ENCODE data around the gene PRKCQ.

The PRKCQ gene

DNA sequence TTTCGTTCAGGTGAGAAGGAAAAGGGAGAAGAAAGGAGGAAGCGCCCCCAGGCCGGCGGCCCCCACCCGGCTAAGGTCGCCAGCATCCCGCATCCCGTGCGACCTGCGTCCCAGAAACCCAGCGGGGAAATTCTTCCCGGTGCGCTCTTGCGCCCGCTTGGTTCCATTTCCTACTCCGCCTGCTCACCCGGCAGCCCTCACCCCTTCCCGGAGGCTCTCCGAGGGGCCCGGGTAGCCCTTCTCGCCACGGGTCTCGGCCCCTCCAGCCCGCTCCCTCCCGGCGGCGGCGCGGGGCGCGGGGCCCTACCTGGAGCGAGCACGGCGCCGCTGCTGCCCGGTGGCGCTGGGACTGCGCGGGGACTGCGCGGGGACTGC is at the start of gene PRKCQ:
TSS of gene PRKCQ (minus strand) at position 373 of the 375 bp plus-strand sequence. CDS start 65,141 bp downstream, outside the sequence.
- DNase-seq, result no peak

DNA sequence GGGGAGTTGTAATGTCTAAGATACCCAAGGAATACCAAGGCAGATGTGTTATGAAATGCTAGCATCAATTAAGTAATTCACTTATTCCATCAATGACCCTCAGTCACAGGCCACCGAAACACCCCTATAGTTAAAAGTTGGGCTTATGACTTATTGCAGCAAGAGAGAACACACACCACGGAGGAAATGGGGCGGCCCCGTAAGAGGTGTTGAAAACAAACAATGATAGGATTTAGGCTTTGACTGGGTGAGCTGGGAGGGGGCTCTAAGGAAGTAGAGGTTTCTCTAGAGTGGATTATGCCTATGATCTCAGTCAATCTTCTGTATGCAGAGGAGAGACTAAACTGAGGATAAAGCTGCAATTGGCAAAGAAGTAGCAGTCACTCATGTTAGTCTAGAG is 45.4 kb upstream of the PRKCQ start:
- no peak for DNase-seq

DNA sequence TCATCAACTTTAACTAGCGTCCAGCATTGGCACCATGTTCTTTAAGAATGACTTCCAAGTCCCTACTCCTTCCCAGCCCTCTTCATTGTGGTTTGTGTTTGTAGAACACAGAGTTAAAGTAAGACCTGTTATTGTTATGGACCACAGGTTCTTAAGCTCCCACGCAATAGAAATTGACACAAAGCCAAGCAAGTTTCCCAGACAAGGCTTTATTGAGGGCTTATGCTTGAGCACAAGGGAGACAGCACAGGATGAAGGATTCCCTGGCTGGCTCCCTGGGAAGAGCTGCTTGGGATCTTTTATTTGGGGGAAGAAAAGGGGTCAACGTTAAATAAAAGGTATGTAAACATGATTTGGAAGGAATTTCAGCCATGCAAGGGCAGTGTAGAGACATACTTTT is 44.3 kb upstream of the PRKCQ start:
- no peak for DNase-seq

DNA sequence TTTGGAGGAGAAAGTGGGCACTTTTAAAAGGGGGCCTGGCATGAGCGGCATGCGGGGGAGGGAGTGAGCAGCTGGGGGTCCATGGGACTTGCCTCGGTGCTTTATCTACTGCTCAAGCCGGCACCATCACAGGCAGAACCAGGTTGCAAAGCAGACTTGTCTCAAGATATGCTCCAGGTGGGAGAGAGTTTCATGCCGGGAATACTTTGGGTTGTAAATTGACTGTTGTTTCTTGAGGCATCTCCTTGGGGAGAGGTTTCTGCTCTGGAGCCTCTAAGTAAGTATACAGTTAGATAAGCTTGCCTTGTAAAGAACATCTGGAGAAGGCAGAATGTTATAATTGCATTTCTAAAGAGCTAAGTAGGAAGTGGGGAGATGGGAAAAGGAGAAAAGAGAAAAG is 42.8 kb upstream of the PRKCQ start:
- no peak for DNase-seq

DNA sequence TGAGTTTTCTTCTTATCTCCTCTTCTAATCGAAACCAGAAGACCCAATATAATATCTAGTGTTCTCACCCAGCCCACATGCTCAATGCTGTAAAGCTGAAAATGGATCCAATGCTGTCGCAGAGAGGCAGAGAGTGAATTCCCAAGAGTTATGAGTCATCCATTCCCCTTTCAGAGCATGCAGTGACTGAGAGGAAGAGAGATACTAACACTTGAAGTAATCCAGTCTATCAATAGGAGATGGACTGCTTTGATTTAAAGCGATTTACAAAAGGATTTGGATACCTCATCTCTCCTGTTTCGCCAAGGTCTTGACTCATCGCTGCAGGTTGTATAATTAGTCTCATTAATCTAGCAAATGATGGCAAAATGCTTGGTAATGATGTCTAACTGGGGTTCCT is 41.5 kb upstream of the PRKCQ start:
- DNase-seq, result no peak

DNA sequence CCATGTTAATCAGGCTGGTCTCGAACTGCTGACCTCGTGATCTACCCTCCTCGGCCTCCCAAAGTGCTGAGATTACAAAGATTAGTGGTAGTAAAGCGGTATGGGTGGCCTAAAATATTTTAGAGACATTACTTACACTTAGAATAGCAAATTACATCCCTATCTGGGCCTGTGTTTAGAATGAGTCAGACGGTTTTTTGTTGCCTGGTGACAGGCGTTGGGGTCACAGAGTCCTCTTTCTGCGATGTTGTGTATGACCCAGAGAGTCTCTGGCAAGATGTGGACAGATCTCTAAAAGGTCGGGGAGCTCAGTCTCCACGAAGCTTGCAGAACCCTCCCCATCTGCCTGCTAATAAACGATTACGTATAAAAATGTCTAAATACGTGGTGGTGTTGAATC is 39.6 kb upstream of the PRKCQ start:
- no peak for DNase-seq

DNA sequence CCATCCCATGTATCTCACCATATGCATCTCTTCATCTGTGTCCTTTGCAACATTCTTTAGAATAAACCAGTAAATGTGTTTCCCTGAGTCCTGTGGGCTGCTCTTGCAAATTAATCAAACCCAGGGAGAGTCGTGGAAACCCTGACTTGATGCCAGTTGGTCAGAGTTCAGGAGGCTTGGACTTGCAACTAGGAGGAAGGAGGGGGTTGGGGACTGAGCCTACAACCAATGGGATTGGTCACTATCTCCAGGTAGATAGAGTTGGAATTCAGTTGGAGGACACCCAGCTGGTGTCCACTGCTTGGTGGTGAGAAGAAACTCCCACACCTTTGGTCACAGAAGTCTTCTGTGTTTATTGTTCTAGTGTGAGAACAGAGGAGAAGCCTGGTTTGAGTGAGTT is 38.3 kb upstream of the PRKCQ start:
- no peak for DNase-seq

DNA sequence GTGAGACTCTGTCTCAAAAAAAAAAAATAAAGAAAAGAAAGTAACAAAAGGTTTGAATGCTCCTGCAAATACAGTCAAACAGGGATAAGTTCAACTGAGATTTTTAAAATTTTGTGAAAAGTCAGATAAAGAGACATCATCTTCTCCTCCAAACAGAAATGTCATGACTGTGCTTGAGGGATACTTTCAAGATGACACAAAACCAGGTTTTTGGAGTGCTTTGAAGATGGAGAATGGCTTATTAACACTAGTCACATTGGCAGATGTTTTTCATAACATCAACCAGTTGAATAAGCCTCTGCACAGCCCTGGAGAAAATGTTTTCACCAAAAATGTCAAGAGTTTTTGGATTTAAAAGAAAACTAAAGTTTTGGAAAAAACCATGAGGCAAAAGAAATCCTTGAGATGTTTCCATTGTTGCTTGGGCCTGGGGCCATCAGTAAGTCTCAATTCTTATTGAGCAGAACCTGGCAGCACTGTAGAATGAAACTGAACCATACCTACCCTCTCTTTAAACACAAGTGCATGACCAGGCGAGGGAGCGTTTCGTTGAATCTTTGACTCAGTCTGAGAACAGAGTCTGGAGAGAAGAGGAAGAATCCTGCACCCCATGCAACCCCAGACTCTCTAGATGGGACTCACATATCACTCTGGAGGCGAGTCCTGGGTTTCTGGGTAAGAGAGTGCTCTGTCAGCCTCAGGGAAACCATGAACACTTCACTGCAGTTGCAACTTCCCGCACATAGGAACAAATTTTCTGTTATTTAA is 37.4 kb upstream of the PRKCQ start:
- DNase-seq, result no peak

DNA sequence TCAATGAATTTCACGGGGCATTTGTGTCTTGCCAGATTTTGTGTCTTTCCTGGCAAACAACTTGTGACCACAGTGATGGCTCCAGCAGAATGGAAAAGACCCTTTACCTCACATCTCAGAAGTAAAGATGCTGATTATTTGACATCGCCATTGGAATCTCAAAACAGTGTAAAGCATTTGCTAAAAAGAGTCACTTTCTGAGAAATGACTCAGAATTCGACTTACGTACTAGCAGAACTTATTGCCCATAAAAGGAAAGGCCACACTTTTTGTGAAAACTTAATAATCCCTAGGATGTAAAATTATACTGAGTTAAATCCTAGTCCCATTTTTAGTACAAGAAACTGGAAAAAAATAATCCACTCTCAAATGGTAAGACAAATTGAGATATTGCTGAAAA is 35.9 kb upstream of the PRKCQ start:
- no peak for DNase-seq

DNA sequence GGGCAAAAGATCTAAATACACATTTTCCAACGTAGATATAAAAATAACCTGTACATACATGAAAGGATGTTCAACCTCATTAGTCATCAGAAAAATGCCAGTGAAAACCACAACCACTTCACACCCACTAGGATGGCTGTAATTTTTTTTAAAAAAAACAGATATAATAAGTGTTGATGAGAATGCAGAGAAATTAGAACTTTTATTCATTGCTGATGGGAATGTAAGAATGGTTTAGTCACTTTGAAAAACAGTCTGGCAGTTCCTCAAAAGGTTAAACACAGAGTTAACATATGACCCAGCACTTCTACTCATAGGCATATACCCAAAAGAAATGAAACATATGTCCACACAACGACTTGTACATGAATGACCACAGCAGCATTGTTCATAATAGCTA is 32.3 kb upstream of the PRKCQ start:
- DNase-seq, result no peak

DNA sequence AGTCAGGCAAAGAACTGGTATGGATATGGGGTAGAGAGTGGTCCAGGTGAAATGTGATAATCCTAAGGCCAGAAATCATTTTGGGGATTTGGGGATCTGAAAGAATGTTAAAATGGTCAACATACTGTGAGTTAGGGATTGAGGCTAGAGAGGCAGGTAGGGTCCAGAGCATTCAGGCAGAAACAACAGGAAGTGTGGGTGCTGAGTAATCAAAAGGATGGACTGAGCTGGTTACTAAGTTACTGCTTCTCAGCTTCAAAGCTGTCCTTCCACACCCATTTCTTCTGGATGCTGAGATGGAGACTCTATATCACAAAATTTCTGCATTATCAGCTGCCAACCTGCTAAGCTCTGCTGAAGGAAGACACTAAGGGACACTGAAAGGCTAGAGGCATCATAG is 30.6 kb upstream of the PRKCQ start:
- DNase-seq, result no peak

DNA sequence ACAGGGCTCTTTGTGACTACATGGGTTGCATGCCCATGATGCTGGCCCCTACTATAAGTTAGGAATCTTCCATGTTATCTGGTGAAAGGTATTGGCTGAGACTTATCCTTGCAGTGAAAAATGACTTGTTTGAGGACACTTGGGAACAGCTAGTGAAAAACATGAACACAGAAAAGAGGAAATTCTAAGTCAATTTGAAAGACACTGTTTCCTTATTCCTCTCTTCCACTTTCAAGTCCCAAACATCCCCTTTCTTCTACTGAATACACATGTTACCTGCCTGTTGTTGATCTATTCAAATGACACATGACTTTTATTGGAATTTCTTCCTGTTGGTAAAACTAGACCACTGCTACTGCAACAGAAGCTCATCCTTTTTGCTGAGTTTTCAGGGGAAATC is 29.5 kb upstream of the PRKCQ start:
- DNase-seq, result no peak

DNA sequence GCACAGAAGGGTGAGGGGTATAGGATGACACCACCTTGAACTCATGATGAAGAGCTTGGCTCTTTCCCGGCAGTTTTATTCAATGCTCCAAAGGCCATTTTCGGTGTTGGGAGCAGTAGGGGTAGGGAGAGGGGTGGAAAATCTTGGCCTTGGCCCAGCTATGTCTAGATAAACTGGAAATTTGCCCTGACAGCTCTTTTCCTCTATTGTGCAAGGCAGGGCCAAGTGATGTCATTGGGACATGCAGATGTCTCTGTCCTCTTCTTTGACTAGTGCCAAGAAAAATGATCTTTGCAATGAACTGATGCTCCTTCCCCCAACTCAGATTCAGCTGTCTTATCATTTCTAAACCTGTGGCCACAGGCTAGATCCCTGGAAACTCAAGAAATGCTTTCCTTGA is 27.7 kb upstream of the PRKCQ start:
- DNase-seq, result no peak

DNA sequence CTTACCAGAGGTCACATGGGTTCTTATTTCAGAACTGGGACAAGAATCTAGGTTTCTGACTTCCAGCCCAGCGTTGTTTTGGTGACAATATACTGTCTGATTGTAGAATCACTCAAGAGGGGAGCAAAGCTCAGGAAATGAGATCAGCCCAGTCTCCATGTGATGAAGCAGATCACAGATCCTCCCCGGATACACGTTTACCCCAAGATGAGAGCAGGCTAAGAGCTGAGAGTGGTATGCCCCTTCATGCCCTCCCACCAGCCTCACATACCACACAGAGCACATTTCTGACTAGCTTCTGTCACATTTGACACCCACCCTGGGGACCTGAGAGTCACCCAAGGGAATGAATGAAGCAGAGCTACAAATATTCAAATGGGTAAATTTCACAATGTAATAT is 27.1 kb upstream of the PRKCQ start:
- no peak for DNase-seq

DNA sequence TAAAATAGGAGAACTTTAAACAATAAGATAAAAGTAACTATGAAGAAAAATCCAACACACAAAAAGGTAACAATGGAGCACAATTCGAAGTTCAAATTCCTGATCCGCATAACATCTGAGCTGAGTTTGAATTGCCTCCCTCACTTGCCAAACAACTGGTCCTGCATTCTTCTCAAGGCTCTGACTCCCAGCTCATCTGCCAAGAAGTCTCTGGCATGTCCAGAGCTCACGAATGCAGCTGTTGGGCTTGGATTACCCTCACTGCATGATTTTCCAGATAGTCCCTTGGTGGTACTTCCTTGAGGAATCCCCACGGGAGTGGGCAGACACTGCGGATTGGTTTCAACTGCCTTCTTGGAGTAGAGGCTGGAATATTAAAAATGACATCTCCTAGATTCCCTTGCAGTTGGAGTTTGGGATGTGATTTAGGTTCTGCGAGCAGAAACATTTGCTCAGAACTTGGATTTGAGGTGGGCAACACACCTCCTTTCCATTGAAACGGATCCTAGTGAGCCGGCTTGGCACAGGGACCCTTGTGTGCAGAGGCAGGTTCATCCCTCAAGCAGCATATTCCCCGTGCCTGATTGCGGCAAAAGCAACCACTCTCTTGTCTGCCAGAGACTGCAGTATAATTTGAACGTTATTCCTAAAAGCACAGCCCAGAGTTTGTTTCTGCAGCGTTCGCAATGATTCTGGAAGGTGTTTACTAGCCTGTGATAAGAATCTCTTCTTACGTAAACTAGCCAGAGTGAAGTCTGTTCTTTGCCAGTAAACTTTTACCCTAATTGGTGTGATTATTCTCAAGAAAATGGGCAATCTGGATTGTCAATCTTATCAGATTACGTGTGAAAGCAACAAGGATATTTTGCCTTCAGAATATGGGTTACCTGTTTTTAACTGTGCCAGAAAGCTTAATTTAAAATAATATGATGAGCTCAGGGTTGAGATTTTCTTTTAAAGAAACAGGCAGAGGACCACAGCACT is 23.4 kb upstream of the PRKCQ start:
- DNase-seq, result no peak

DNA sequence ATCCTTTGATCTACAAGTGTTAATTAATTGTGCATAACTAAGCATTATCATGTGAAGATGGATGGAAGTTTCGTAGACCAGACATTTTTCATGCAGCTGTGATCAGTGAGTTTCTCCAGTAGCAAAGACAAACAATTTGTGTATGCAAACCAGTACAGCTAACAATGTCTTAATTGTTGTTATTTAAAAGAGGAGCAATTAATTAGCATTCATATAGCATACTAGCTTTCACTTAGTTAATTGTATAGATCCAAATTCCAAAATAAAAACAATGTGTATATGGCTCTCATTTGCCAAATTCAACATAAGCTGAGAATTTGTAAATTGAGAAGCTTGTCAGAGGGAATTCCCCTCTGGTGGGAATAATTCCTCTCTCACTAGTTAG is 22.6 kb upstream of the PRKCQ start:
- DNase-seq, result no peak

DNA sequence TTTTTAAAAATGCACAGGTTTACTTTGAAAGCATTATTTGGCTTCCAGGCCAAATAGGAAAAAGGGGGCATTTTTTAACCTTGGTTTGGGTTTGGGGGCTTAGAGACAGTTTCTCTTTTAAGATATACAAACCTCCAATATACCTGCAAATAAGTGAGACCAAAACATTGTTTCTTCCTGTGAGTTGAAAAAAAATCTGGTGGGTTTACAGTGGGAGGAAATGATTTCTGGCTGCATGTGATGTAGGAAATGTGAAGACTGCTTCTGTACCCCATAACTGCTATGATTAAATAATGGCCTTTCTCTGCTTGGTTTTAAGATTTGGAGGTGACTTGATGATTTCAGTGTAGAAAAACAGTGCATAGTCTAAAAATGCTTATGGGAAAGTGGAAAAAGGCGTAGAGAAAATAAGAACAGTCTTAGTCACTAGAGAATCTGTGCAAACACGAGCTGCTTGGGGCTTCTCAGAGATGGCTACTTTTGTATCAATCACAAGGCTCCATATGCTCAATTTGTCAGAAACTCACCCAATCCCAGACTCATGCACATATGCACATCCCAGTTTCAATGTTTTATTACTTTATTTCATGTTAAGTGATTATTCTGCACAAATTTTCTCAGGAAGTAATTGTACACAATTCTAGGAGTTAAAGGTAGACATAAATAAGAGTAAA is 22.1 kb upstream of the PRKCQ start:
- DNase-seq, result no peak

DNA sequence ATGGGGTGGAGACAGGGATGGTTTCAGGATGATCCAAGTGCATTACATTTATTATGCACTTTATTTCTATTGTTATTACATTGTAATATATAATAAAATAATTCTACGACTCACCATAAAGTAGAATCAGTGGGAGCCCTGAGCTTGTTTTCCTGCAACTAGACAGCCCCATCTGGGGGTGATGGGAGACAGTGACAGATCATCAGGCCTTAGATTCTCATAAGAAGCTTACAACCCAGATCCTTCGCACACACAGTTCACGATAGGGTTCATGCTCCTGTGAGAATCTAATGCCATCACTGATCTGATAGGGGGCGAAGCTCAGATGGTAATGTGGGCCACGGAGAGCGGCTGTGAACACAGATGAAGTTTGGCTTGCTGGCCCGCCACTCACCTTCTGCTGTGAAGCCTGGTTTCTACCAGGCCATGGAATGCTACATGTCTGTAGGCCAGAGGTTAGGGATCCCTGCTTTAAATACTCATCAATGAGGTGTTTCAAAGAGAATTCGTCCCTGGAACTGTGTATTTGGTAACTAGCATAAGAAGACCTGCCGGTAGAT is 21.2 kb upstream of the PRKCQ start:
- DNase-seq, result no peak

DNA sequence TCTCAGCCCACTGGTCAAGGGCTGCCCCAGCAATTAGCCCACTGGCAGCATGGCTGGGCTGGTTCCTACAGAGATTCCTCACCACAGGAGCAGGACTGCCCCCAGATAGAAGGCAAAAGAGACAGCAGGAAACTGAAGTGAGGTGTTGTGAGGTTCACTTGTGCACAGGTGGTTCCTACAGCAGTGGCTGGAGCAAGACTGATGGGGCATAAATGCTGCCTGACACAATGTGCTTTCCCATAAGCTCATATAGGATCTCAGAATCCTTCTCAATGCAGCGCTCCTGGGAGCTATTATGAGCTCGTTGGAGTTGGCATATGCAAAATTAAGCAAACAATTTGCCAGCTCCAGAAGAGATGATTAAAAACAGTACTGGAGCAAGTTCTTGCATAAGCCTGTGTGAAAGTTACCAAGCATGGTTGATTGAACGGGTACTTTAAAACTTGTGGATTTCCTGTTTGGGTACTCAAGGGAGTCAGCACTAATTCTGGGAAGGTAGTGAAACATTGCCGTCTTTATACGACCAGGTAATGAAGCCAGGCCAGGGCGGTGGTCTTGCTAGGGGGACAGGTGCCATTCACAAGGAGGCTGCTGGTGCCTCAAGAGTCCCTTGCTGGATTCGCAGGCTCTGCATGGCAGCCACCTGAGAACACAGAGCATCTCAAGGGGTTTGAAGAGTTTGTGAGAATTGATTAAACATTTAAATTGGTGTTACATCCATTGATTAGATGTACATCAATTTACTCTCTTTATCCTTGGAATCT is 20.3 kb upstream of the PRKCQ start:
- DNase-seq, result no peak

DNA sequence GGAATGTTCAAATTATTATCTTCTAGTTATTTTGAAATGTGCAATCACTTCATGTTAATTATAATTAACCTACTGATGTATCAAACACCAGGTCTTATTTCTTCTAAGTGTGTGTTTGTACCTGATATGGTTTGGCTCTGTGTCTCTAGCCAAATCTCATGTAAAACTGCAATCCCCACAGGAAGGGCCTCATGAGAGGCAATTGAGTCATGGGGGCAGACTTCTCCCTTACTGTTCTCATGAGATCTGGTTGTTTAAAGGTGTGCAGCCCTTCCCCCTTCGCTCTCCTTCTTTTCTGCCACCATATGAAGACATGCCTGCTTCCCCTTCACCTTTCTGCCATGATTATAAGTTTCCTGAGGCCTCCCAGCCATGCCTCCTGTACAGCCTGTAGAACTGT is 18.6 kb upstream of the PRKCQ start:
- no peak for DNase-seq

DNA sequence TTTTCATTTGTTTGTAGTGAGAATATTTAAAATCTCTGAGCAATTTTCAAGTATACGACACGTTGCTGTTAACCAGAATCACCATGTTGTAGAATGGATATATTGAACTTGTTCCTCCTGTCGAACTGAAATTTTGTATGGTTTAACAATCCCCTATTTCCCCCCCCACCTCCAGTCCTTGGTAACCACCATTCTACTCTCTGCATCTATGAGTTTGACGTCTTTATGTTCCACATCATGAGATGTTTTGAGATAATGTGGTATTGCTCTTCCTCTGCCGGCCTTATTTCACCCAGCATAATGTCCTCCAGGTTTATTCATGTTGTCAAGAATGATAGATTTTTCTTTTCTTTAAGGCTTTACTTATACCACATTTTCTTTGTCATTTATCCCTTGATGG is 17.4 kb upstream of the PRKCQ start:
- DNase-seq, result no peak

DNA sequence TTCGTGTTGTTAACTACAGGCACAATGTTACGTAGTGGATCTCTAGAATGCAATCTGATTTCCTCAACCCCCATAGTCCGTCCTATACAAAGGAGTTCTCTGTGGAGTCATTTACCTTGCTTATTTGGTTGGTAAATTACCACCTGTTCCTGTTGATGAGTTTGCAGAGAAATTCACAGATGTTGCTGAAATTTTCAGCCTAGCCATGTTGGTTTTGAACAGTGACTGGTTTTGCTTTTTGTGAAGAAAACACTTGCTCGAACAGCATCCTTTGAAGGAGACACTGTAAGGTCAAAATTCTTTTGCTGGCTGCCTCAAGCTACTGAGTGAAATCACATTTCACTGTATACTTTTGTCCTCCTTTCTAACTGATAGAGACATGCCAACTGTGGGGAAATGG is 15.4 kb upstream of the PRKCQ start:
- no peak for DNase-seq

DNA sequence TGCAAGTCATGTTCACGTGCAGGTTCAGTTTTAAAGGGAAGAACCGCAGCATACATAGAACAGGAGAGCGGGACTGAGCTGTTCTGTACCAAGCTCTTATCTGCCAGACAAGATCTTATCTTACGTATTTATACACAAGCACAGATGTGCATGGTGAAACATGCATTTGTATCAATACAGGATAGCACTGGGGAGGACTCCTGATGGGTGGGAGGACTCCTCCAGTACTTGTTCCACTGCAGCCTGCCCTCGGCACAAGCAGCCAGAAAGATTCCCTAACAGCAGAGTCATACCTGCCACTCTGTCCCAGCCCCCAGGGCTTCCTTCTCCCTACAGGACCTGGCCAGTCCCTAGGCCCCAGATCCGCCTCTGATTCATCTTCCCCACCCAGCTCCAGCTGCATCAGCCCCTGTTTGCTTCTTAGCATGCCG is 13.2 kb upstream of the PRKCQ start:
- no peak for DNase-seq

Data from NCI-H1048 (cell line).